ENCODE results near the gene GRK1.

Gene GRK1

GRCh38 chr13:113650275-113650674 lies 16.7 kb upstream of the GRK1 start:
- no peak for DNase-seq (ENCODE audit: low read depth in 2 of 2)

- DNase-seq (ENCODE audit: low read depth in 2 of 2): no peak
These were observed 16.3 kb upstream of the GRK1 start for GRCh38 chr13:113650731-113651148.

GRCh38 chr13:113651511-113652403 lies 15.3 kb upstream of the GRK1 start:
- DNase-seq (ENCODE audit: low read depth in 2 of 2): no peak

GRCh38 chr13:113652404-113653263 lies 14.4 kb upstream of the GRK1 start:
- no peak for DNase-seq (ENCODE audit: low read depth in 2 of 2)

- no peak for DNase-seq (ENCODE audit: low read depth in 2 of 2)
These were observed 13.5 kb upstream of the GRK1 start for GRCh38 chr13:113653264-113654174.

- no peak for DNase-seq (ENCODE audit: low read depth in 2 of 2)
These were observed 12.9 kb upstream of the GRK1 start for GRCh38 chr13:113654175-113654560.

- DNase-seq (ENCODE audit: low read depth in 2 of 2): no peak
These were observed 12.3 kb upstream of the GRK1 start for GRCh38 chr13:113654591-113655345.

GRCh38 chr13:113655346-113656002 lies 11.5 kb upstream of the GRK1 start:
- DNase-seq (ENCODE audit: low read depth in 2 of 2): no peak

- DNase-seq (ENCODE audit: low read depth in 2 of 2): no peak
These were observed 10.9 kb upstream of the GRK1 start for GRCh38 chr13:113656003-113656588.

- no peak for DNase-seq (ENCODE audit: low read depth in 2 of 2)
These were observed 10.0 kb upstream of the GRK1 start for GRCh38 chr13:113656831-113657671.

GRCh38 chr13:113657851-113658741 lies 8.9 kb upstream of the GRK1 start, which contains the start of gene ATP4B:
Gene ATP4B (minus strand): TSS chr13:113658198. CDS start chr13:113658144, 54 bp downstream.
- no peak for DNase-seq (ENCODE audit: low read depth in 2 of 2)

GRCh38 chr13:113658836-113659235 lies 8.2 kb upstream of the GRK1 start:
- DNase-seq (ENCODE audit: low read depth in 2 of 2): no peak

- DNase-seq (ENCODE audit: low read depth in 2 of 2): no peak
These were observed 7.7 kb upstream of the GRK1 start for GRCh38 chr13:113659337-113659736.

- DNase-seq (ENCODE audit: low read depth in 2 of 2): no peak
These were observed 7.0 kb upstream of the GRK1 start for GRCh38 chr13:113660066-113660465.

- DNase-seq (ENCODE audit: low read depth in 2 of 2): no peak
These were observed 5.5 kb upstream of the GRK1 start for GRCh38 chr13:113661509-113661908.

- DNase-seq (ENCODE audit: low read depth in 2 of 2): no peak
These were observed 3.1 kb upstream of the GRK1 start for GRCh38 chr13:113663934-113664333.

- DNase-seq (ENCODE audit: low read depth in 2 of 2): no peak
These were observed 2.0 kb upstream of the GRK1 start for GRCh38 chr13:113664751-113665596.

All from stimulated activated CD4-positive, alpha-beta T cell treated with anti-CD3 and anti-CD28 coated beads, Interleukin-1b, Interleukin-23, amount 100 ng/mL, for 1 hour (primary cell).